GM21390 (cell line): ENCODE measurements around the gene C1GALT1C1L.
"Not testable (repeated sequence)": the region's sequence is repeated elsewhere in the genome, so short reads cannot be mapped to it uniquely, and the experiment has no call there.

Experiments used
- ATAC-seq: cut with Tn5 transposase; IDR thresholded peaks from one replicate; pipeline ENCODE4 v1.9.1; 2021; ENCODE audit not compliant: unreplicated experiment

The C1GALT1C1L gene

DNA sequence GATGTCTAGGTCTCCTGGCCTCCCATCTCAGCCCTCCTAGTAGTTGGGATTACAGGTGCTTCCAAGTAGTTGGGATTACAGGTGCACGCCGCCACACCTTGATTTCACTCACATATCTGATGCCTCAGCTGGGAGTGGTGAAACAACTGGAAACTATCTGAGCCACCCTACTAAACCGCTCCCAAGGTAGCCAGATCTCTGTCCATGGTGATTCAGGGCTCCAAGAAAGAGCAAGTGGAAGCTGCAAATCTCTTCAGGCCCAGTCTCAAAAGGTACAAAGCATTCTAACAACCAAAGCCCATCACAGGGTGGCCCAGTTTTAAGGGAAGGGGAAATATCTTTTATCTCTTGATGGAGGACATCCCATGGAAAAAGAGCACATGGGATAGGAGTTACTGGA, 19.0 kb downstream of the C1GALT1C1L start:
- no peak for ATAC-seq

DNA sequence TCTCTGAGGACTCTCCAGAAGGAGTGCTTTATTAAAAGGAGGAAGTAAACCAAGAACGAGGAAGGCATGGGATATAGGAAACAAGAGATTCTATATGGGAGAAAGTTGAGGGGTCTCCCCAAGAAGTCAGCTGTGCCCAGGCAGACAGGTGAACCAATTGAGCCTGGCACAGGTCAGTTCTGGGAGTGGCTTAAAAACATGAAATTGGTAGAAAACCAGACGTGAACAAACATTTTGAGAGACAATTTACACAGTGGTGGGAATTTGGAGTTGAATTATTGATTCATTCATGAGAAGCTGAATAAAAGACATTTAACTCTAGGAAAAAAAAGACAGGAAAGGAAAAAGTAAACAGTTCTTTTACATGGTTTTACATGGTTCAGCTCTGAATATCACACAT, 22.7 kb downstream of the C1GALT1C1L start:
- ATAC-seq: no peak

DNA sequence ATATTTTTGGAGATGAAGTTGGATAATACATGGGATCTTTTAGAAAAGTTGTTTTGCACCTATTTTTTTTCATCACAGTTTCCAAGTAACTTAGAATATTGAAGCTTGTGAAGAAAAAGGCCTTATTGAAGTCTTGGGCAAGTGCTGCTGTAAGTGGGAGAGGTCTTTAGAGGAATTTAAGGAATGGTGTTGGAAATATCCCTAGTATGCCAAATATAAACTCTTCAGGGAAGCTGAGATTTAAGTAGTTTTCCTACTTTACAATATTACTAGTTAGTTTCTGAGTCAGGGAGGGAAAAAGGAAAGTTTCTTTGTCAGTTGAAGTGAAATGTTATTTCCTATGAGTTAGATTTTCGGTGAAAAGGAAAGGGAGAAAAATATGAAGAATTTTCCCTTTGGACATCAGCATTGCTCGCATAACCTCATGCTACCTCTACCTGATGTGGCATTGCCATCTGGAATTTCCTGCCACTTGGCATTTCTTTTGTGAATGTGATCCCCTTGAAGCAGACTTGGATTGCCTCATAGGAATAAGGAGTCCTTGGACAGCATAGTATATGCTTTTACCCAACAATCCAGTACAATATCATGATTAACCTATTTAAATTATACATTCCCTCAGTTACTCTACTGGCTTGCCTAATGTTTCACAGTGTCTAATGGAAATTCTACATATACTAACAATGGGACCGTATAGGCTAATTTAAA, 27.1 kb downstream of the C1GALT1C1L start:
- ATAC-seq: no peak

DNA sequence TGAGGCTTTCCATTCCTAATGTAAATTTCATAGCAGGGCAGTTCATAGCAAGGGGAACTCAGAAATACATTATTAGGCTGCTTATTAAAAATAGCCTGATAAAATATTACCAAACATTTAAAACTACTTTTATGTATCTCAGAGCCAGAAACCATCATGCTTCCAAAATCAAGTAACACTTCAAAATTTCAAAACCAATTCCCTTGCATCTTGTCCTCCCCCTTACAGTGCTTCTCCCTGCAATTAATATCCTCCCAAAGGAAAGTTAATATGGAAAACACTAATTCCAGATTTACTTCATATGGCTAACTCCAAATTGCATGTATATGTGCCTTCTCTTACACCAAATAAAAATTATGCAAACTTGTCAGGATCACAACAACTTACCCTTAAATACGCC, 32.5 kb downstream of the C1GALT1C1L start:
- no peak for ATAC-seq

GRCh38 chr2:43642363-43642762, 33.9 kb downstream of the C1GALT1C1L start:
- no peak for ATAC-seq

DNA sequence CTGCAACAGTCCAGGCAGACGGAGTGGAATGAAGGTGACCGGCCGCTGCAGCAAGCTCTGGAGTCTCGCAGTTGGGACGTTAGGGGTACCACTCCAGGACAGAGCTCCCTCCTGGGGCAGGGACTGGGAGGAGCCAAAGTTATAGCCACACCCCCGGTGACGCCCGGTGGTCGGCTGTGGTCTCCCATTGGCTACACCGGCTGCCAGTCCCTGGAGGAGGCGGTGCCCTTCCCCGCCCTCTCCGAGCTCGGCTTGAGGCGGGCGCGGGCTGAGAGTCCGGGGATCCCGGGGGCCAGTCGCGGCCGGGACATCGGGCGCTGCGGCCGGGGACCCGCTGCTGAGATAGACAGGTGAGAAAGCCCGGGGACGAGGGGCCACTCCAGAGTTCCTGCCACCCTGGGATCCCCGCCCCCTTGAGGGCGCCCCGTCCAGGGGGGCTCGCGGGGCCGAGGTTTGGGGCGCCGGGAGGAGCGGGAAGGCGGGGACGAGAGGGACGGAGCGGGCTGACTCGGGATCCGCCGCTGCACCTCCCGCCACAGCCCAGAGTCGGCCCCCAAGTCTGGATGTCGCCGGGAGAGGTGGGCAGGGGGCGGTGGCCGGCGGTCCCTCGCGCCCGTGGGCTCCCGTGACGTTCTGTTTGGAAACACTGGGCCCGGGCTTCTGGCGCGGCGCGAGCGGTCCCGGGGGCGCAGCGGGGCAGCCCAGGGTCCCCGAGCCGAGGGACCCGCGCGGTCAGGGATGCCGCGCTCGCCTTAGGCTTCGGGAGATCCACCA, 39.0 kb downstream of the C1GALT1C1L start, which contains the start of gene PLEKHH2:
Gene PLEKHH2 (plus strand): TSS at position 231 of the 774 bp plus-strand sequence. CDS start 7,414 bp downstream, outside the sequence.
- peak; percentile 100 for ATAC-seq

- ATAC-seq: no peak
Observed at GRCh38 chr2:43636621-43637020, 39.6 kb downstream of the C1GALT1C1L start.

- ATAC-seq: not testable (repeated sequence)
Observed at GRCh38 chr2:43636153-43636552, 40.1 kb downstream of the C1GALT1C1L start.

DNA sequence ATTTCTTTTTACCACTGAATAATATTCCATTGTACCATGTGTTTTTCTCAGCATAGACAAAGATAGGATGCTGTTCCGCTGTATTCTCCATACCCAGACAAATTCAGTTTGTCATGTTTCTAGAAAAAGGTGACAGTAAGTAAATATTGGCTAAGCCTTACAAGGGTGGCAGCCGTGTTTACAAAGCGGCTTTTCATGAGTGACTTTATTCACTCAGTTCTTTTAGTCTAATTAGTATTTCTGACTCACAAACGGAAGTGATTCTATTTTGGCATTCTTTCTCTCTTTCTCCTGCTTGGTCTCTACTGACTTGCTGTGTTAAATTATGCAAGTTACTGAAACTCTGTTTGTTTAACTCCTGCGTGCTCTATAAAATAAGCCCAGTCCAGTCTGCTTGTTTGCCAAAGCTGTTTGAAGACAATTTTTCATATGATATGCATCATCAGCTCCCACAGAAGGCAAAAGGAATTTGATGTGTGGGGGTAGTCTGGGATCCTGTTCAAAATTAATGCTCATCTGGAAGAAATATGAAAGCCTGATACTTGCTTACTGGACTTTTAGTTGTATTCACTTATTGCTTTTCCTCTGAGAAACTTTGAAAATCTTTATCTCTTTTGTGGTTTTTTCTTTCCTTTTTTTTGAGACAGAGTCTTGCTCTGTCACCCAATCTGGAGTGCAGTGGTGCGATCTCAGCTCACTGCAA, 41.5 kb downstream of the C1GALT1C1L start:
- ATAC-seq: no peak

- no peak for ATAC-seq
Observed at GRCh38 chr2:43631618-43632317, 44.5 kb downstream of the C1GALT1C1L start.
